GM21381 (cell line): ENCODE results near the gene VWA3A.
"Not testable (repeated sequence)": the region's sequence is repeated elsewhere in the genome, so short reads cannot be mapped to it uniquely, and the experiment has no call there.

Source experiments
- ATAC-seq: cut with Tn5 transposase; IDR thresholded peaks from one replicate; pipeline ENCODE4 v1.9.1; 2021; ENCODE audit warnings: mild to moderate bottlenecking, moderate library complexity; ENCODE audit not compliant: unreplicated experiment

VWA3A gene

GRCh38 chr16:22195695-22196558, 103.6 kb downstream of the VWA3A start:
- ATAC-seq = no peak

GRCh38 chr16:22196559-22197168, 104.3 kb downstream of the VWA3A start:
- ATAC-seq = not testable (repeated sequence)

- no peak for ATAC-seq
Observed at GRCh38 chr16:22198547-22199293, 106.4 kb downstream of the VWA3A start.

- ATAC-seq = no peak
Observed at GRCh38 chr16:22202261-22202637, 109.9 kb downstream of the VWA3A start.

GRCh38 chr16:22203091-22203490, 110.8 kb downstream of the VWA3A start:
- ATAC-seq = no peak

- ATAC-seq = no peak
Observed at GRCh38 chr16:22204091-22204655, 111.8 kb downstream of the VWA3A start.

- ATAC-seq = no peak
Observed at GRCh38 chr16:22205577-22206012, 113.3 kb downstream of the VWA3A start.

- ATAC-seq = peak; percentile 78
Observed at GRCh38 chr16:22206013-22206841, 113.9 kb downstream of the VWA3A start, which contains the start of gene EEF2K. TSS of gene EEF2K (plus strand) at chr16:22206278. CDS start at chr16:22225730, 19,452 bp downstream.
